MG63 (cell line): ENCODE results near the gene SDC4. TPM values are rescaled to one million over a fixed set of nuclear protein-coding genes. Genes with fewer than 3 reads are reported as not detected.

ENCODE experiments used
- DNase-seq: peaks from one replicate; pipeline ENCODE4 v3.0.0-alpha.2; 2020
- H3K27me3 ChIP-seq: fragments of 250-450 bp; sonication (Bioruptor Pico); 2 replicates; pipeline ENCODE4 v1.5.1; 2020; ENCODE audit warnings: mild to moderate bottlenecking, moderate library complexity
- H3K36me3 ChIP-seq: fragments of 250-450 bp; sonication (Bioruptor Pico); 2 replicates; pipeline ENCODE4 v1.5.1; 2020; ENCODE audit warnings: mild to moderate bottlenecking, moderate library complexity
- H3K4me3 ChIP-seq: fragments of 250-450 bp; sonication (Bioruptor Pico); 2 replicates; pipeline ENCODE4 v1.5.1; 2020; ENCODE audit warnings: mild to moderate bottlenecking, moderate library complexity
- H3K9me3 ChIP-seq: fragments of 250-450 bp; sonication (Bioruptor Pico); 2 replicates; pipeline ENCODE4 v1.5.1; 2020; ENCODE audit warnings: mild to moderate bottlenecking, moderate library complexity
- total RNA-seq: library from RNA; depleted of rRNA; stranded (reverse); fragments of >200 nt; shearing (Covaris generic); gene quantifications from 2 replicates; pipeline ENCODE4 v1.2.3, GENCODE V29; 2014; ENCODE audit warnings: low replicate concordance

Gene SDC4
- total RNA-seq, 1 experiment from 2014 or later: 214 TPM

GRCh38 chr20:45339084-45339483, 9.1 kb downstream of the SDC4 start:
- Histone ChIP-seq H3K36me3 (peaks cover 94% of the 10 kb centered on the region), H3K4me3 (no peak overlapping the region), H3K9me3 (no peaks in the 10 kb centered on the region)

GRCh38 chr20:45338121-45339030, 9.8 kb downstream of the SDC4 start:
- no peaks in the 10 kb centered on the region for H3K9me3 ChIP-seq
- no peak overlapping the region for H3K4me3 ChIP-seq
- no peak for DNase-seq
- H3K36me3 ChIP-seq: peaks cover 94% of the 10 kb centered on the region
- H3K27me3 ChIP-seq: no peaks in the 10 kb centered on the region

More at GRCh38 chr20:45339084-45339483, 9.1 kb downstream of the SDC4 start:
- no peaks in the 10 kb centered on the region for H3K27me3 ChIP-seq
- no peak for DNase-seq

- Histone ChIP-seq H3K27me3 (no peaks in the 10 kb centered on the region), H3K4me3 (no peak overlapping the region), H3K9me3 (no peaks in the 10 kb centered on the region), H3K36me3 (peaks cover 94% of the 10 kb centered on the region)
- peak; percentile 98 for DNase-seq
Observed at GRCh38 chr20:45337367-45338120, 10.7 kb downstream of the SDC4 start.

GRCh38 chr20:45336530-45337366, 11.5 kb downstream of the SDC4 start:
- no peak overlapping the region for H3K4me3 ChIP-seq
- no peaks in the 10 kb centered on the region for H3K9me3 ChIP-seq
- peak; percentile 99 for DNase-seq
- H3K27me3 ChIP-seq: no peaks in the 10 kb centered on the region
- H3K36me3 ChIP-seq: peaks cover 93% of the 10 kb centered on the region

- Histone ChIP-seq H3K27me3 (no peaks in the 10 kb centered on the region), H3K36me3 (peaks cover 96% of the 10 kb centered on the region), H3K4me3 (no peak overlapping the region), H3K9me3 (no peaks in the 10 kb centered on the region)
- DNase-seq: no peak
Observed at GRCh38 chr20:45330476-45330875, 17.7 kb downstream of the SDC4 start.

- Histone ChIP-seq H3K36me3 (peaks cover 94% of the 10 kb centered on the region), H3K27me3 (no peaks in the 10 kb centered on the region), H3K9me3 (no peaks in the 10 kb centered on the region), H3K4me3 (no peak overlapping the region)
- DNase-seq: no peak
Observed at GRCh38 chr20:45329497-45330319, 18.5 kb downstream of the SDC4 start.

- no peak for DNase-seq
- Histone ChIP-seq H3K27me3 (no peaks in the 10 kb centered on the region), H3K4me3 (no peak overlapping the region), H3K36me3 (peaks cover 86% of the 10 kb centered on the region), H3K9me3 (no peaks in the 10 kb centered on the region)
Observed at GRCh38 chr20:45328451-45328850, 19.8 kb downstream of the SDC4 start.

- no peak for DNase-seq
- H3K27me3 ChIP-seq: no peaks in the 10 kb centered on the region
- H3K9me3 ChIP-seq: no peaks in the 10 kb centered on the region
- H3K36me3 ChIP-seq: peaks cover 57% of the 10 kb centered on the region
- no peak overlapping the region for H3K4me3 ChIP-seq
Observed at GRCh38 chr20:45325371-45325770, 22.9 kb downstream of the SDC4 start.

GRCh38 chr20:45323731-45324130, 24.5 kb downstream of the SDC4 start:
- DNase-seq: no peak
- Histone ChIP-seq H3K4me3 (no peak overlapping the region), H3K9me3 (no peaks in the 10 kb centered on the region), H3K27me3 (no peaks in the 10 kb centered on the region), H3K36me3 (peaks cover 40% of the 10 kb centered on the region)

- no peak overlapping the region for H3K4me3 ChIP-seq
- peak; percentile 62 for DNase-seq
- H3K27me3 ChIP-seq: no peaks in the 10 kb centered on the region
- no peaks in the 10 kb centered on the region for H3K9me3 ChIP-seq
- H3K36me3 ChIP-seq: peaks cover 33% of the 10 kb centered on the region
Observed at GRCh38 chr20:45322952-45323383, 25.3 kb downstream of the SDC4 start.

- H3K36me3 ChIP-seq: peaks cover 16% of the 10 kb centered on the region
- H3K4me3 ChIP-seq: no peak overlapping the region
- no peak for DNase-seq
- no peaks in the 10 kb centered on the region for H3K27me3 ChIP-seq
- no peaks in the 10 kb centered on the region for H3K9me3 ChIP-seq
Observed at GRCh38 chr20:45320948-45321595, 27.2 kb downstream of the SDC4 start.

GRCh38 chr20:45318948-45319347, 29.3 kb downstream of the SDC4 start:
- no peaks in the 10 kb centered on the region for H3K36me3 ChIP-seq
- no peaks in the 10 kb centered on the region for H3K9me3 ChIP-seq
- H3K4me3 ChIP-seq: no peak overlapping the region
- H3K27me3 ChIP-seq: no peaks in the 10 kb centered on the region
- DNase-seq: no peak

GRCh38 chr20:45318386-45318939, 29.8 kb downstream of the SDC4 start:
- Histone ChIP-seq H3K9me3 (no peaks in the 10 kb centered on the region), H3K27me3 (no peaks in the 10 kb centered on the region), H3K4me3 (no peak overlapping the region), H3K36me3 (no peaks in the 10 kb centered on the region)
- DNase-seq: no peak

- no peak overlapping the region for H3K4me3 ChIP-seq
- no peak for DNase-seq
- no peaks in the 10 kb centered on the region for H3K27me3 ChIP-seq
- no peaks in the 10 kb centered on the region for H3K36me3 ChIP-seq
- no peaks in the 10 kb centered on the region for H3K9me3 ChIP-seq
Observed at GRCh38 chr20:45317826-45318225, 30.4 kb downstream of the SDC4 start.
